ENCODE results near the gene WDR91. TPM values are rescaled to one million over a fixed set of nuclear protein-coding genes. Genes with fewer than 3 reads are reported as not detected.

Gene WDR91
- total RNA-seq, 1 donor from 2014 or later: 5.4 TPM

- H3K36me3 Mint-ChIP-seq: peaks cover 1% of the 10 kb centered on the region
Measured at GRCh38 chr7:135210888-135211178, 493 bp downstream of the WDR91 start.

GRCh38 chr7:135209225-135209834 is 2.0 kb downstream of the WDR91 start:
- Histone ChIP-seq H3K27me3 (peaks cover 14% of the 10 kb centered on the region), H3K9me3 (ENCODE audit: low read depth) (no peaks in the 10 kb centered on the region), H3F3A (ENCODE audit: low read depth) (no peaks in the 10 kb centered on the region), H3K36me3 (no peaks in the 10 kb centered on the region), H3K9ac (no peak overlapping the region), H4K20me1 (ENCODE audit: low read depth) (no peaks in the 10 kb centered on the region), H3K4me2 (no peak overlapping the region), H3K4me1 (no peaks in the 10 kb centered on the region), H3K4me3 (no peak overlapping the region), H2AFZ (replicated peaks) (no peak overlapping the region), H3K27ac (no peak overlapping the region), H3K79me2 (ENCODE audit: low read depth) (no peaks in the 10 kb centered on the region)
- peaks cover 4% of the 10 kb centered on the region for H3K27me3 Mint-ChIP-seq (ENCODE audit: insufficient read depth, low read depth)
- no peak for DNase-seq (ENCODE audit: low spot score)
- H3K36me3 Mint-ChIP-seq: peaks cover 4% of the 10 kb centered on the region
- H3K4me1 Mint-ChIP-seq: peaks cover 8% of the 10 kb centered on the region
- H3K4me3 Mint-ChIP-seq: peak overlapping the region; percentile 46
- no peak overlapping the region for H3K27ac Mint-ChIP-seq
- no peaks in the 10 kb centered on the region for H3K9me3 Mint-ChIP-seq
- no peak for TF ChIP-seq EZH2 (IDR thresholded peaks at IDR 0.05)
- TF ChIP-seq EZH2phosphoT487 (IDR thresholded peaks at IDR 0.05): no peak
- TF ChIP-seq CTCF (IDR thresholded peaks at IDR 0.05): no peak

More at GRCh38 chr7:135210888-135211178, 493 bp downstream of the WDR91 start:
- Mint-ChIP-seq H3K4me1 (peaks cover 8% of the 10 kb centered on the region), H3K27me3 (ENCODE audit: insufficient read depth, low read depth) (peaks cover 4% of the 10 kb centered on the region), H3K27ac (peak overlapping the region; percentile 62), H3K4me3 (peak overlapping the region; percentile 96), H3K9me3 (no peaks in the 10 kb centered on the region)
- no peak for DNase-seq (ENCODE audit: low spot score)
- Histone ChIP-seq H3K27me3 (peaks cover 14% of the 10 kb centered on the region), H3K9me3 (ENCODE audit: low read depth) (no peaks in the 10 kb centered on the region), H3K4me1 (no peaks in the 10 kb centered on the region), H3K36me3 (no peaks in the 10 kb centered on the region), H3K9ac (peak overlapping the region; percentile 42), H2AFZ (replicated peaks) (peak overlapping the region; percentile 83), H3K4me3 (peak overlapping the region; percentile 84), H3K27ac (no peak overlapping the region), H3K4me2 (peak overlapping the region; percentile 93), H4K20me1 (ENCODE audit: low read depth) (no peaks in the 10 kb centered on the region), H3K79me2 (ENCODE audit: low read depth) (no peaks in the 10 kb centered on the region), H3F3A (ENCODE audit: low read depth) (no peaks in the 10 kb centered on the region)
- no peak for TF ChIP-seq CTCF (IDR thresholded peaks at IDR 0.05)
- TF ChIP-seq EZH2 (IDR thresholded peaks at IDR 0.05): no peak
- TF ChIP-seq EZH2phosphoT487 (IDR thresholded peaks at IDR 0.05): no peak

- H3K27me3 Mint-ChIP-seq (ENCODE audit: insufficient read depth, low read depth): peaks cover 4% of the 10 kb centered on the region
- Histone ChIP-seq H4K20me1 (ENCODE audit: low read depth) (no peaks in the 10 kb centered on the region), H3K4me1 (no peaks in the 10 kb centered on the region), H3K27ac (no peak overlapping the region), H3K4me2 (no peak overlapping the region), H3K9me3 (ENCODE audit: low read depth) (no peaks in the 10 kb centered on the region), H2AFZ (replicated peaks) (no peak overlapping the region), H3K36me3 (no peaks in the 10 kb centered on the region), H3K4me3 (no peak overlapping the region), H3F3A (ENCODE audit: low read depth) (no peaks in the 10 kb centered on the region), H3K9ac (no peak overlapping the region), H3K79me2 (ENCODE audit: low read depth) (no peaks in the 10 kb centered on the region), H3K27me3 (peaks cover 14% of the 10 kb centered on the region)
- no peak for TF ChIP-seq EZH2 (IDR thresholded peaks at IDR 0.05)
- TF ChIP-seq CTCF (IDR thresholded peaks at IDR 0.05): no peak
- no peak for TF ChIP-seq EZH2phosphoT487 (IDR thresholded peaks at IDR 0.05)
- H3K36me3 Mint-ChIP-seq: peaks cover 4% of the 10 kb centered on the region
- DNase-seq (ENCODE audit: low spot score): no peak
- H3K27ac Mint-ChIP-seq: peak overlapping the region; percentile 12
- peaks cover 8% of the 10 kb centered on the region for H3K4me1 Mint-ChIP-seq
- no peak overlapping the region for H3K4me3 Mint-ChIP-seq
- no peaks in the 10 kb centered on the region for H3K9me3 Mint-ChIP-seq
Measured at GRCh38 chr7:135208102-135208793, 3.1 kb downstream of the WDR91 start.
